ENCODE measurements around the gene OR51D1. TPM values are rescaled to one million over a fixed set of nuclear protein-coding genes. Genes with fewer than 3 reads are reported as not detected.

The OR51D1 gene
- total and polyA plus RNA-seq, 4 donors = not detected

DNA sequence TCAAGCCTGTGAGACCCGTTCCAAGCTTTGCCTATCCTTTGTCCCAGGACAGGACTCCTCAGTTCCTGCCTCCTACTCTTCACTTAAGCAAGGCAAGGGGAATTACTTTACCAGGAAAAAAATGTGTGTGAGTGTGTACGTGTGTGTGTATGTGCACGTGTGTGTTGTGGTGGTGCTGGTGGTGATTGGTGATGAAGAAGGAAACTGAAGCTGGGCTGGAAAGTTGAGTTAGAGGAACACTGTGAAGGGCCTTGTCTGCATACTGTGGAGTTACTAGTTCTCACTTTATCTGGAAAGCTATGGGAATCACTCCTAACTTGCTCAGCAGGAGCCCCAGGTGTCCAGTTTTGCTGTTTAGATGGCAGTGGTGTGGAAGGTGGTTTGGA, 378 bp downstream of the OR51D1 start:
- H3K4me1 ChIP-seq (ENCODE audit: control insufficient read depth in 4 of 4, insufficient read depth in 4 of 4, low read length in 3 of 4) = peaks cover 0 to 3% (median 2%) of the 10 kb centered on the region in 4 donors
- 88% methylated on average over 3 of the region's 3 CpGs for WGBS
- H3K27ac ChIP-seq (ENCODE audit: low read depth in 1 of 2, low read length in 2 of 2) = no peak overlapping the region
- no peak overlapping the region for H3K4me3 ChIP-seq (ENCODE audit: low read depth in 1 of 3, low read length in 3 of 3)
- no peak for DNase-seq (ENCODE audit: low spot score)
- no peaks in the 10 kb centered on the region for H3K36me3 ChIP-seq (ENCODE audit: control insufficient read depth in 4 of 4, insufficient read depth in 3 of 4, low read depth in 1 of 4, low read length in 3 of 4)
- TF ChIP-seq TAF1 (conservative IDR thresholded peaks at IDR 0.05) (no peak), RAD21 (IDR thresholded peaks at IDR 0.05) (no peak), SP1 (IDR thresholded peaks at IDR 0.05) (no peak), HNF4G (IDR thresholded peaks at IDR 0.05) (no peak)
- TF ChIP-seq, protein P1, sequence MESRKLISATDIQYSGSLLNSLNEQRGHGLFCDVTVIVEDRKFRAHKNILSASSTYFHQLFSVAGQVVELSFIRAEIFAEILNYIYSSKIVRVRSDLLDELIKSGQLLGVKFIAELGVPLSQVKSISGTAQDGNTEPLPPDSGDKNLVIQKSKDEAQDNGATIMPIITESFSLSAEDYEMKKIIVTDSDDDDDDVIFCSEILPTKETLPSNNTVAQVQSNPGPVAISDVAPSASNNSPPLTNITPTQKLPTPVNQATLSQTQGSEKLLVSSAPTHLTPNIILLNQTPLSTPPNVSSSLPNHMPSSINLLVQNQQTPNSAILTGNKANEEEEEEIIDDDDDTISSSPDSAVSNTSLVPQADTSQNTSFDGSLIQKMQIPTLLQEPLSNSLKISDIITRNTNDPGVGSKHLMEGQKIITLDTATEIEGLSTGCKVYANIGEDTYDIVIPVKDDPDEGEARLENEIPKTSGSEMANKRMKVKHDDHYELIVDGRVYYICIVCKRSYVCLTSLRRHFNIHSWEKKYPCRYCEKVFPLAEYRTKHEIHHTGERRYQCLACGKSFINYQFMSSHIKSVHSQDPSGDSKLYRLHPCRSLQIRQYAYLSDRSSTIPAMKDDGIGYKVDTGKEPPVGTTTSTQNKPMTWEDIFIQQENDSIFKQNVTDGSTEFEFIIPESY (IDR thresholded peaks at IDR 0.05) = no peak
- TF ChIP-seq, protein P2, sequence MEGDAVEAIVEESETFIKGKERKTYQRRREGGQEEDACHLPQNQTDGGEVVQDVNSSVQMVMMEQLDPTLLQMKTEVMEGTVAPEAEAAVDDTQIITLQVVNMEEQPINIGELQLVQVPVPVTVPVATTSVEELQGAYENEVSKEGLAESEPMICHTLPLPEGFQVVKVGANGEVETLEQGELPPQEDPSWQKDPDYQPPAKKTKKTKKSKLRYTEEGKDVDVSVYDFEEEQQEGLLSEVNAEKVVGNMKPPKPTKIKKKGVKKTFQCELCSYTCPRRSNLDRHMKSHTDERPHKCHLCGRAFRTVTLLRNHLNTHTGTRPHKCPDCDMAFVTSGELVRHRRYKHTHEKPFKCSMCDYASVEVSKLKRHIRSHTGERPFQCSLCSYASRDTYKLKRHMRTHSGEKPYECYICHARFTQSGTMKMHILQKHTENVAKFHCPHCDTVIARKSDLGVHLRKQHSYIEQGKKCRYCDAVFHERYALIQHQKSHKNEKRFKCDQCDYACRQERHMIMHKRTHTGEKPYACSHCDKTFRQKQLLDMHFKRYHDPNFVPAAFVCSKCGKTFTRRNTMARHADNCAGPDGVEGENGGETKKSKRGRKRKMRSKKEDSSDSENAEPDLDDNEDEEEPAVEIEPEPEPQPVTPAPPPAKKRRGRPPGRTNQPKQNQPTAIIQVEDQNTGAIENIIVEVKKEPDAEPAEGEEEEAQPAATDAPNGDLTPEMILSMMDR (IDR thresholded peaks at IDR 0.05; ENCODE audit: low read depth, low read length, missing input control) = no peak
- TF ChIP-seq, protein P3, sequence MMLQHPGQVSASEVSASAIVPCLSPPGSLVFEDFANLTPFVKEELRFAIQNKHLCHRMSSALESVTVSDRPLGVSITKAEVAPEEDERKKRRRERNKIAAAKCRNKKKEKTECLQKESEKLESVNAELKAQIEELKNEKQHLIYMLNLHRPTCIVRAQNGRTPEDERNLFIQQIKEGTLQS (IDR thresholded peaks at IDR 0.05) = no peak
- H3K9me3 ChIP-seq (ENCODE audit: control insufficient read depth in 4 of 4, low read length in 3 of 4) = no peaks in the 10 kb centered on the region
- no peak overlapping the region for H3K9ac ChIP-seq (ENCODE audit: low read depth in 1 of 2, low read length in 2 of 2)
- H3K27me3 ChIP-seq (ENCODE audit: control insufficient read depth in 4 of 4, insufficient read depth in 4 of 4, low read length in 3 of 4) = peaks cover 0 to 12% (median 0%) of the 10 kb centered on the region in 4 donors

DNA sequence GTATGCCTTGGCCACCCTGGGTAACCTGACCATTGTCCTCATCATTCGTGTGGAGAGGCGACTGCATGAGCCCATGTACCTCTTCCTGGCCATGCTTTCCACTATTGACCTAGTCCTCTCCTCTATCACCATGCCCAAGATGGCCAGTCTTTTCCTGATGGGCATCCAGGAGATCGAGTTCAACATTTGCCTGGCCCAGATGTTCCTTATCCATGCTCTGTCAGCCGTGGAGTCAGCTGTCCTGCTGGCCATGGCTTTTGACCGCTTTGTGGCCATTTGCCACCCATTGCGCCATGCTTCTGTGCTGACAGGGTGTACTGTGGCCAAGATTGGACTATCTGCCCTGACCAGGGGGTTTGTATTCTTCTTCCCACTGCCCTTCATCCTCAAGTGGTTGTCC, 2.7 kb downstream of the OR51D1 start:
- H3K36me3 ChIP-seq (ENCODE audit: control insufficient read depth in 4 of 4, insufficient read depth in 3 of 4, low read depth in 1 of 4, low read length in 3 of 4) = no peaks in the 10 kb centered on the region
- H3K9ac ChIP-seq (ENCODE audit: low read depth in 1 of 2, low read length in 2 of 2) = no peak overlapping the region
- TF ChIP-seq GABPA (IDR thresholded peaks at IDR 0.05 in 1 of 2, conservative IDR thresholded peaks at IDR 0.05 in 1 of 2) = no peak
- no peak for TF ChIP-seq YY1 (IDR thresholded peaks at IDR 0.05)
- TF ChIP-seq JUND (IDR thresholded peaks at IDR 0.05) = no peak
- no peak for TF ChIP-seq RAD21 (IDR thresholded peaks at IDR 0.05)
- TF ChIP-seq FOXA2 (IDR thresholded peaks at IDR 0.05) = no peak
- no peak for TF ChIP-seq EGR1 (IDR thresholded peaks at IDR 0.05; ENCODE audit: low read depth in 2 of 2)
- TF ChIP-seq, protein P4, sequence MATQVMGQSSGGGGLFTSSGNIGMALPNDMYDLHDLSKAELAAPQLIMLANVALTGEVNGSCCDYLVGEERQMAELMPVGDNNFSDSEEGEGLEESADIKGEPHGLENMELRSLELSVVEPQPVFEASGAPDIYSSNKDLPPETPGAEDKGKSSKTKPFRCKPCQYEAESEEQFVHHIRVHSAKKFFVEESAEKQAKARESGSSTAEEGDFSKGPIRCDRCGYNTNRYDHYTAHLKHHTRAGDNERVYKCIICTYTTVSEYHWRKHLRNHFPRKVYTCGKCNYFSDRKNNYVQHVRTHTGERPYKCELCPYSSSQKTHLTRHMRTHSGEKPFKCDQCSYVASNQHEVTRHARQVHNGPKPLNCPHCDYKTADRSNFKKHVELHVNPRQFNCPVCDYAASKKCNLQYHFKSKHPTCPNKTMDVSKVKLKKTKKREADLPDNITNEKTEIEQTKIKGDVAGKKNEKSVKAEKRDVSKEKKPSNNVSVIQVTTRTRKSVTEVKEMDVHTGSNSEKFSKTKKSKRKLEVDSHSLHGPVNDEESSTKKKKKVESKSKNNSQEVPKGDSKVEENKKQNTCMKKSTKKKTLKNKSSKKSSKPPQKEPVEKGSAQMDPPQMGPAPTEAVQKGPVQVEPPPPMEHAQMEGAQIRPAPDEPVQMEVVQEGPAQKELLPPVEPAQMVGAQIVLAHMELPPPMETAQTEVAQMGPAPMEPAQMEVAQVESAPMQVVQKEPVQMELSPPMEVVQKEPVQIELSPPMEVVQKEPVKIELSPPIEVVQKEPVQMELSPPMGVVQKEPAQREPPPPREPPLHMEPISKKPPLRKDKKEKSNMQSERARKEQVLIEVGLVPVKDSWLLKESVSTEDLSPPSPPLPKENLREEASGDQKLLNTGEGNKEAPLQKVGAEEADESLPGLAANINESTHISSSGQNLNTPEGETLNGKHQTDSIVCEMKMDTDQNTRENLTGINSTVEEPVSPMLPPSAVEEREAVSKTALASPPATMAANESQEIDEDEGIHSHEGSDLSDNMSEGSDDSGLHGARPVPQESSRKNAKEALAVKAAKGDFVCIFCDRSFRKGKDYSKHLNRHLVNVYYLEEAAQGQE (IDR thresholded peaks at IDR 0.05) = no peak
- no peak for TF ChIP-seq HNF4G (IDR thresholded peaks at IDR 0.05)
- TF ChIP-seq, protein P5, sequence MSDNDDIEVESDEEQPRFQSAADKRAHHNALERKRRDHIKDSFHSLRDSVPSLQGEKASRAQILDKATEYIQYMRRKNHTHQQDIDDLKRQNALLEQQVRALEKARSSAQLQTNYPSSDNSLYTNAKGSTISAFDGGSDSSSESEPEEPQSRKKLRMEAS (IDR thresholded peaks at IDR 0.05) = no peak
- no peak for TF ChIP-seq FOXA1 (IDR thresholded peaks at IDR 0.05)
- TF ChIP-seq RXRA (IDR thresholded peaks at IDR 0.05) = no peak
- TF ChIP-seq, protein P2 (IDR thresholded peaks at IDR 0.05; ENCODE audit: low read depth, low read length, missing input control) = no peak
- no peak for TF ChIP-seq NR2F2 (IDR thresholded peaks at IDR 0.05)
- TF ChIP-seq, protein P3 (IDR thresholded peaks at IDR 0.05) = no peak
- TF ChIP-seq, protein P1 (IDR thresholded peaks at IDR 0.05) = no peak
- no peak for TF ChIP-seq SP1 (IDR thresholded peaks at IDR 0.05)
- no peak for TF ChIP-seq HNF4A (conservative IDR thresholded peaks at IDR 0.05)
- TF ChIP-seq TAF1 (conservative IDR thresholded peaks at IDR 0.05) = no peak
- peaks cover 0 to 10% (median 0%) of the 10 kb centered on the region in 4 donors for H3K27me3 ChIP-seq (ENCODE audit: control insufficient read depth in 4 of 4, insufficient read depth in 4 of 4, low read length in 3 of 4)
- H3K27ac ChIP-seq (ENCODE audit: low read depth in 1 of 2, low read length in 2 of 2) = no peak overlapping the region
- 86% methylated on average over 6 of the region's 6 CpGs for WGBS
- H3K4me3 ChIP-seq (ENCODE audit: low read depth in 1 of 3, low read length in 3 of 3) = no peak overlapping the region
- H3K9me3 ChIP-seq (ENCODE audit: control insufficient read depth in 4 of 4, low read length in 3 of 4) = no peaks in the 10 kb centered on the region
- DNase-seq (ENCODE audit: low spot score) = no peak
- H3K4me1 ChIP-seq (ENCODE audit: control insufficient read depth in 4 of 4, insufficient read depth in 4 of 4, low read length in 3 of 4) = peaks cover 0 to 3% (median 2%) of the 10 kb centered on the region in 4 donors
